OCI-LY1 (cell line): ENCODE results near the gene MARCHF5.

Experiments
- H2AFZ ChIP-seq: fragments of 200-600 bp; sonication (generic), shearing (Covaris generic); 2 replicates; pipeline ENCODE4 v1.6.0; 2014; ENCODE audit warnings: antibody characterized with exemption, mild to moderate bottlenecking, low read length
- H3F3A ChIP-seq: fragments of 200-600 bp; sonication (generic), shearing (Covaris generic); 2 replicates; pipeline ENCODE4 v1.6.0; 2014; ENCODE audit warnings: mild to moderate bottlenecking, antibody characterized with exemption, low read length, moderate library complexity; ENCODE audit not compliant: insufficient read depth
- H3K27ac ChIP-seq: fragments of 200-600 bp; sonication (generic); 2 replicates; pipeline ENCODE4 v1.5.1; 2014; ENCODE audit warnings: low read length, mixed run types, mild to moderate bottlenecking, low read depth; ENCODE audit not compliant: poor library complexity, severe bottlenecking
- H3K27me3 ChIP-seq: fragments of 200-600 bp; sonication (generic); 2 replicates; pipeline ENCODE4 v1.6.0; 2014; ENCODE audit warnings: antibody characterized with exemption, mild to moderate bottlenecking, low read length, moderate library complexity; ENCODE audit not compliant: insufficient read depth
- H3K36me3 ChIP-seq: fragments of 200-600 bp; sonication (generic); 2 replicates; pipeline ENCODE4 v1.6.1; 2014; ENCODE audit warnings: mild to moderate bottlenecking, antibody characterized with exemption, low read length, moderate library complexity, mixed read lengths; ENCODE audit not compliant: insufficient read depth
- H3K4me1 ChIP-seq: fragments of 200-600 bp; sonication (generic); 2 replicates; pipeline ENCODE4 v1.5.1; 2014; ENCODE audit warnings: mild to moderate bottlenecking, low read length, moderate library complexity; ENCODE audit not compliant: insufficient read depth, severe bottlenecking
- H3K4me2 ChIP-seq: fragments of 200-600 bp; sonication (generic), shearing (Covaris generic); 2 replicates; pipeline ENCODE4 v1.6.1; 2014; ENCODE audit warnings: low read length
- H3K4me3 ChIP-seq: fragments of 200-600 bp; sonication (generic); 2 replicates; pipeline ENCODE4 v1.5.1; 2014; ENCODE audit warnings: low read length, low read depth, mild to moderate bottlenecking, mixed read lengths; ENCODE audit not compliant: poor library complexity, severe bottlenecking
- H3K79me2 ChIP-seq: fragments of 200-600 bp; shearing (Covaris generic); 2 replicates; pipeline ENCODE4 v1.6.1; 2016; ENCODE audit warnings: mixed run types, low read length, mixed read lengths; ENCODE audit not compliant: insufficient read depth
- H3K9ac ChIP-seq: fragments of 200-600 bp; sonication (generic), shearing (Covaris generic); 2 replicates; pipeline ENCODE4 v1.6.1; 2014; ENCODE audit warnings: mild to moderate bottlenecking, low read length, mixed read lengths
- H3K9me2 ChIP-seq: fragments of 200-600 bp; sonication (generic), shearing (Covaris generic); 2 replicates; pipeline ENCODE4 v1.6.1; 2014; ENCODE audit warnings: low read depth, mild to moderate bottlenecking, low read length, mixed read lengths
- H3K9me3 ChIP-seq: fragments of 200-600 bp; shearing (Covaris generic); 2 replicates; pipeline ENCODE4 v1.6.1; 2014; ENCODE audit warnings: low read length, mixed read lengths
- H4K20me1 ChIP-seq: fragments of 200-600 bp; sonication (generic), shearing (Covaris generic); 2 replicates; pipeline ENCODE4 v1.6.0; 2016; ENCODE audit warnings: mild to moderate bottlenecking, low read length; ENCODE audit not compliant: insufficient read depth
- CTCF ChIP-seq: fragments of 200-600 bp; sonication (generic), shearing (Covaris generic); IDR thresholded peaks from 2 replicates; pipeline ENCODE4 v1.5.1; 2017; ENCODE audit warnings: mild to moderate bottlenecking, antibody characterized with exemption, low read length, moderate library complexity, mixed read lengths
- EZH2 ChIP-seq: fragments of 200-600 bp; sonication (generic), shearing (Covaris generic); IDR thresholded peaks from 2 replicates; pipeline ENCODE4 v1.8.0; 2017; ENCODE audit warnings: borderline replicate concordance, mixed run types, mild to moderate bottlenecking, antibody characterized with exemption, low read length, moderate library complexity, mixed read lengths

Gene MARCHF5

DNA sequence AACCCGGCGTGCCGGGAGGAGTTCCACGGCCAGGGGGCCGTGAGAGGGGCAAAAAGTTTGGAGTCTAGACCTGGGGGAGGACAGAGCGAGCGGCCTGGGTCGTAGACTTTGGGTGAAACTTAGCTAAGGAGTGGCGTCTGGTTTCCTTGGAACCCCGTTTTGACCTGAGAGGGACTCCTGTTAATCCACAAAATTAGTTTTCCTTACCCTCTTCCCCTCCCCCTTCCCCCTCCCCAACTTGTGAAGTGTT, 574 bp downstream of the MARCHF5 start:
- H3K27me3 ChIP-seq: no peaks in the 10 kb centered on the region
- H3K4me2 ChIP-seq: peak overlapping the region; percentile 79
- H3K9me2 ChIP-seq: no peaks in the 10 kb centered on the region
- no peak overlapping the region for H2AFZ ChIP-seq
- H3K9me3 ChIP-seq: no peaks in the 10 kb centered on the region
- no peaks in the 10 kb centered on the region for H3F3A ChIP-seq
- H3K4me3 ChIP-seq: peak overlapping the region; percentile 92
- peaks cover 7% of the 10 kb centered on the region; the same call in 1 of the 2 replicates for H3K36me3 ChIP-seq
- H3K27ac ChIP-seq: peak overlapping the region; percentile 66
- H3K79me2 ChIP-seq: peaks cover 18% of the 10 kb centered on the region
- TF ChIP-seq CTCF: no peak
- no peak for TF ChIP-seq EZH2
- H3K4me1 ChIP-seq: peaks cover 29% of the 10 kb centered on the region
- no peaks in the 10 kb centered on the region for H4K20me1 ChIP-seq
- peak overlapping the region; percentile 96 for H3K9ac ChIP-seq

GRCh38 chr10:92291921-92292845, 1.2 kb downstream of the MARCHF5 start:
- H3K4me2 ChIP-seq: peak overlapping the region; percentile 79
- TF ChIP-seq CTCF (peak; percentile 53), EZH2 (no peak)
- H3K4me3 ChIP-seq: peak overlapping the region; percentile 92
- no peaks in the 10 kb centered on the region for H3K9me2 ChIP-seq
- H3K9ac ChIP-seq: peak overlapping the region; percentile 96
- H4K20me1 ChIP-seq: no peaks in the 10 kb centered on the region
- H3K4me1 ChIP-seq: peaks cover 30% of the 10 kb centered on the region
- H3K27ac ChIP-seq: peak overlapping the region; percentile 66
- H3K36me3 ChIP-seq: peaks cover 7% of the 10 kb centered on the region; the same call in 1 of the 2 replicates
- peaks cover 22% of the 10 kb centered on the region for H3K79me2 ChIP-seq
- H3K9me3 ChIP-seq: no peaks in the 10 kb centered on the region
- no peak overlapping the region for H2AFZ ChIP-seq
- no peaks in the 10 kb centered on the region for H3K27me3 ChIP-seq
- H3F3A ChIP-seq: no peaks in the 10 kb centered on the region

DNA sequence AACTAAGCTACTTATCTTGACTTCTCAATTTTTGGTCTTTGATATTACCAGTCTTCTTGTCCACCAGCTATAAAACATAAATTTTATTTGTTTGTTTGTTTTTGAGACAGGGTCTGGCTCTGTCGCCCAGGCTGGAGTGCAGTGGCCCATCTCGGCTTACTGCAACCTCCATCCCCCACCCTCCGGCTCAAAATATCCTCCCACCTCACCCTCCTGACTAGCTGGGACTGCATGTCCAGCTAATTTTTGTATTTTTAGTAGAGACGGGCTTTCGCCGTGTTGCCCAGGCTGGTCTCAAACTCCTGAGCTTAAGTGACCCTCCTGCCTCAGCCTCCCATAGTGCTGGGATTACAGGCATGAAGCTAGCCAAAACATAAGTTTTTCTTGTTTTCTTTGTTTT, 7.5 kb downstream of the MARCHF5 start:
- Histone ChIP-seq H3K4me2 (no peak overlapping the region), H3K9ac (no peak overlapping the region), H3K4me1 (peaks cover 23% of the 10 kb centered on the region), H3K9me2 (no peaks in the 10 kb centered on the region), H3K36me3 (peaks cover 13% of the 10 kb centered on the region; the same call in 1 of the 2 replicates), H4K20me1 (no peaks in the 10 kb centered on the region), H3K27ac (no peak overlapping the region), H2AFZ (no peak overlapping the region), H3K27me3 (no peaks in the 10 kb centered on the region), H3K9me3 (no peaks in the 10 kb centered on the region), H3K79me2 (peaks cover 33% of the 10 kb centered on the region), H3K4me3 (no peak overlapping the region), H3F3A (no peaks in the 10 kb centered on the region)
- TF ChIP-seq EZH2: no peak
- TF ChIP-seq CTCF: no peak
